Activated CD8-positive, alpha-beta T cell treated with anti-CD3 and anti-CD28 coated beads, Interleukin-2, amount 10 ng/mL, durations not matched to agents 7 days and 5 days (primary cell): Measurements from ENCODE around the gene LCE1D. TPM values are rescaled to one million over a fixed set of nuclear protein-coding genes. Genes with fewer than 3 reads are reported as not detected.

ENCODE experiments used
- ATAC-seq: fragments of 150-1000 bp; cut with Tn5 transposase; one replicate; pipeline ENCODE4 v1.10.0; 2021; ENCODE audit warnings: moderate library complexity
- CTCF ChIA-PET: fragments of 350-600 bp; sonication (Branson Sonifier 250); formaldehyde crosslinking; loops from one replicate; lab custom pipeline; 2021; ENCODE audit warnings: antibody characterized with exemption; lab: Charles Lee
- POLR2A ChIA-PET: fragments of 350-600 bp; sonication (Branson Sonifier 250); formaldehyde crosslinking; loops from one replicate; lab custom pipeline; 2021; ENCODE audit warnings: antibody characterized with exemption; lab: Charles Lee
- DNase-seq: peaks from one replicate; pipeline ENCODE4 v3.0.0-alpha.2; 2020
- H3K27ac Mint-ChIP-seq: one replicate; pipeline ENCODE4 v1.8.0; 2021; ENCODE audit warnings: mild to moderate bottlenecking, mixed read lengths
- H3K27me3 Mint-ChIP-seq: one replicate; pipeline ENCODE4 v1.8.0; 2021; ENCODE audit warnings: low read depth, mixed read lengths
- H3K36me3 Mint-ChIP-seq: one replicate; pipeline ENCODE4 v1.8.0; 2021; ENCODE audit warnings: low read depth, mixed read lengths
- H3K4me1 Mint-ChIP-seq: one replicate; pipeline ENCODE4 v1.8.0; 2021; ENCODE audit warnings: low read depth, mixed read lengths
- H3K4me3 Mint-ChIP-seq: one replicate; pipeline ENCODE4 v1.8.0; 2021; ENCODE audit warnings: mild to moderate bottlenecking, mixed read lengths
- H3K9me3 Mint-ChIP-seq: one replicate; pipeline ENCODE4 v1.8.0; 2022; ENCODE audit warnings: mixed read lengths; ENCODE audit not compliant: insufficient read depth
- total RNA-seq, 2 experiments: library from RNA; stranded (reverse); gene quantifications; one replicate each; pipeline ENCODE4 v1.2.3, GENCODE V29; 2021

LCE1D gene
- total RNA-seq, 2 experiments from 2014 or later, result not detected

DNA sequence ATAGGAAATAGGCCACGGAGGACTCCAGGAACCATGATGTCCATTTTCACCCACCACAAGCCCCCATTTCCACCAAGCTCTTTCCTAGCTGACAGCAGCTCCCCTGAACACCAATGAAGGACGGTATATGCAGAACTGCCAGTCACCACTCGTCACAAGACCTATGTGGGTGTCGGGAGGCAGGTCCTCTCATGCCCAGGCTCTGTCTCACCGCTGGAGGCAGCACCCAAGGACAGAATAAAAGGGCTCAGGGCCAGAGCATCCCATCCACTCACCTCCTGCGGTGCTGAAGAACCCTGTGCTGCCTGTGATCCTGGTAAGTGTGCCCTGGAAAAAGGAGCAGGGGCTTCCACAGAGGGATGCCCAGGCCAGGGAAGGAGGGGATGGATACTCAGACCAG is 21.6 kb upstream of the LCE1D start, which contains the start of gene LCE1F:
Gene LCE1F, plus strand, starts transcription at position 266 of the 400 bp plus-strand sequence. CDS start 1,232 bp downstream, outside the sequence.
- ATAC-seq (no peak), DNase-seq (no peak)
- Mint-ChIP-seq H3K27me3 (peaks cover 2% of the 10 kb centered on the region), H3K9me3 (peaks cover 4% of the 10 kb centered on the region), H3K4me3 (no peak within 1 kb of the TSS), H3K27ac (no peak within 1 kb of the TSS), H3K36me3 (no peaks in the 10 kb centered on the region), H3K4me1 (no peaks in the 10 kb centered on the region)
- ChIA-PET CTCF (no interaction called here), POLR2A (no interaction called here)

GRCh38 chr1:152776361-152776760 is 20.2 kb upstream of the LCE1D start:
- ATAC-seq, result no peak
- POLR2A ChIA-PET, result no interaction called here
- H3K36me3 Mint-ChIP-seq, result no peaks in the 10 kb centered on the region
- H3K4me3 Mint-ChIP-seq, result no peak overlapping the region
- DNase-seq, result no peak
- peaks cover 4% of the 10 kb centered on the region for H3K9me3 Mint-ChIP-seq
- H3K27me3 Mint-ChIP-seq, result peaks cover 2% of the 10 kb centered on the region
- H3K4me1 Mint-ChIP-seq, result no peaks in the 10 kb centered on the region
- CTCF ChIA-PET, result no interaction called here
- no peak overlapping the region for H3K27ac Mint-ChIP-seq

- ChIA-PET CTCF (no interaction called here), POLR2A (no interaction called here)
- Mint-ChIP-seq H3K4me1 (no peaks in the 10 kb centered on the region), H3K4me3 (no peak overlapping the region), H3K27me3 (no peaks in the 10 kb centered on the region), H3K36me3 (no peaks in the 10 kb centered on the region), H3K9me3 (peaks cover 4% of the 10 kb centered on the region), H3K27ac (no peak overlapping the region)
- DNase-seq, result no peak
- no peak for ATAC-seq
Observed at GRCh38 chr1:152777510-152778137, 18.9 kb upstream of the LCE1D start.

DNA sequence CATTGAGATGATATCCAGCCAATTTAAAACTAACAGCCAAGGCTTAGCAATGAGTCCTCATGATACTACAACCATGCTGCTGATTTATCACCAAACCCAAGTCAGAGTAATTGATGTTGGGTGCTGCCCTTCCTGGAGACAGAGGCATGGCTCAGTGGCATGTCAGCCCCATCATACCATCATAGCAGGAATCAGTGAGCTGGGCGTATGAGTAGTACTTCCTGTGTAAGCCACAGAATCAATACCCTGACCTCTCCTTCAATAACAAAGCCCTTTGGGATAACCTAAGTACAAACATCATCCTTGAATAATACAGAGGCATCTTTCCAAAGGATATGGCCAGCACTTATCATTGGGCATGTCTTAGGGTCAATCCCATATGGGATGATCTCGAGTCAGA is 13.4 kb upstream of the LCE1D start:
- no peak overlapping the region for H3K4me3 Mint-ChIP-seq
- no peak for ATAC-seq
- no peak overlapping the region for H3K27ac Mint-ChIP-seq
- H3K36me3 Mint-ChIP-seq, result no peaks in the 10 kb centered on the region
- no peaks in the 10 kb centered on the region for H3K4me1 Mint-ChIP-seq
- ChIA-PET POLR2A (no interaction called here), CTCF (no interaction called here)
- no peaks in the 10 kb centered on the region for H3K9me3 Mint-ChIP-seq
- peaks cover 14% of the 10 kb centered on the region for H3K27me3 Mint-ChIP-seq
- no peak for DNase-seq

DNA sequence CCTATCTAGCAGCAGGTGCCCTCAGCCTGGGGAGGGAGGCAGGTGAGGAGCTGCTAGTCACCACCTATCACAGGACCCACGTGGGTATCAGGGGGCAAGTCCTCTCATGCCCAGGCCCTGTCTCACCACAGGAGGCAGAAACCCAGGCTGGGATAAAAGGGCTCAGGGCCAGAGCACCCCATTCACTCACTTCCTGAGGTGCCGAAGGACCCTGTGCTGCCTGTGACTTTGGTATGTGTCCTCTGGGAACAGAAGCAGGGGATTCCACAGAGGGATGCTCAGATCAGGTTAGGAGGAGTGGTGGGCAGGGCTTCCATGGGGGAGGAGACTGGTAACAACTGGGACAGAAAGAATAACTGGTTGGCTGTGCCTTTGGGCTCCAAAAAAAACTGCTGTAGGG is 10.4 kb upstream of the LCE1D start, which contains the start of gene LCE1E:
Gene LCE1E, plus strand, starts transcription at position 181 of the 400 bp plus-strand sequence. CDS start 1,043 bp downstream, outside the sequence.
- DNase-seq (no peak), ATAC-seq (no peak)
- Mint-ChIP-seq H3K27ac (no peak within 1 kb of the TSS), H3K36me3 (no peaks in the 10 kb centered on the region), H3K4me3 (no peak within 1 kb of the TSS), H3K4me1 (no peaks in the 10 kb centered on the region), H3K27me3 (peaks cover 14% of the 10 kb centered on the region), H3K9me3 (no peaks in the 10 kb centered on the region)
- ChIA-PET CTCF (no interaction called here), POLR2A (no interaction called here)

DNA sequence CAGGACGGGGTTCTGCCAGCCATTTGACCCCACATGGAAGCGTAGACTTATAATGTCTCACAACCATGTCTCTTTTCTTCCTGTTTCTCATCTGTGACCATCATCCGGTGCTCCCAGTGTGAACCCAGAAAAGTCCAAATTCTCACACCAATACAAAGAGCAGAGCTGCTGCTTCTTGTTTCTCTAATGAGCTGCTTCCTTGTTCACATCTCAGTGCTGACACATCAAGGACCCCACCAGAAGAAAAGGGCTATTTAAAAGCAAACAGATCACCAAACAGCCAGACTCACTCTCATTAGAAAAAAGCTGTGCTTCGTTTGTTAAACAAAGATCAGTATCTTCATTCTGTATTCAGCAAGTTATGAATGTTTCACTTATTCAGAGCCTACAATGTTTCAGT is 835 bp upstream of the LCE1D start:
- no peaks in the 10 kb centered on the region for H3K9me3 Mint-ChIP-seq
- H3K36me3 Mint-ChIP-seq, result no peaks in the 10 kb centered on the region
- H3K4me3 Mint-ChIP-seq, result no peak overlapping the region
- peaks cover 2% of the 10 kb centered on the region for H3K27me3 Mint-ChIP-seq
- CTCF ChIA-PET, result no interaction called here
- DNase-seq (no peak), ATAC-seq (no peak)
- H3K4me1 Mint-ChIP-seq, result no peaks in the 10 kb centered on the region
- no peak overlapping the region for H3K27ac Mint-ChIP-seq
- POLR2A ChIA-PET, result no interaction called here

DNA sequence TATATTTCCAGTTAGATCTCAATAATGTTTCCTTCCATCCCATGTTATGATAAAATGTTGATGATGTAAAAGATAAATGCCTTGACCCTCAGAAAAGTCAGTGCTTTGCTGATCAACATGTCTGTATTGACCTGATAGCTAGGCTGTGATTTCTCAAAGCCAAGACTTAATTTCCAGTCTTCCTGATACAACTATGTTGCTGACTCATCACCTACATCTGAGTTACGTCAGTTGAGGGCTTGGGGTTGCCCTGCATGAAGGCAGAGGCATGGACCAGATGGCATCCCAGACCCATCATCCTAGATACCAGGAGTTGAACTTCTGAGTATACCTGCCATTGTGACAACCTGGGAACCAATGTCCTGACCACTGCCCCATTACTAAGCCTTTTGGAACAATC is 4.8 kb downstream of the LCE1D start:
- CTCF ChIA-PET, result no interaction called here
- ATAC-seq (no peak), DNase-seq (no peak)
- Mint-ChIP-seq H3K9me3 (no peaks in the 10 kb centered on the region), H3K36me3 (no peaks in the 10 kb centered on the region), H3K4me3 (no peak overlapping the region), H3K4me1 (no peaks in the 10 kb centered on the region), H3K27me3 (peaks cover 2% of the 10 kb centered on the region), H3K27ac (no peak overlapping the region)
- POLR2A ChIA-PET, result no interaction called here

GRCh38 chr1:152806576-152806975 is 10.1 kb downstream of the LCE1D start, which contains the start of gene LCE1C:
TSS of gene LCE1C (minus strand) at chr1:152806651. CDS start at chr1:152805478, 1,173 bp downstream.
- ChIA-PET POLR2A (no interaction called here), CTCF (no interaction called here)
- no peak within 1 kb of the TSS for H3K4me3 Mint-ChIP-seq
- no peak within 1 kb of the TSS for H3K27ac Mint-ChIP-seq
- ATAC-seq (no peak), DNase-seq (no peak)
- no peaks in the 10 kb centered on the region for H3K9me3 Mint-ChIP-seq
- H3K36me3 Mint-ChIP-seq, result no peaks in the 10 kb centered on the region
- H3K4me1 Mint-ChIP-seq, result no peaks in the 10 kb centered on the region
- H3K27me3 Mint-ChIP-seq, result peaks cover 2% of the 10 kb centered on the region

GRCh38 chr1:152811050-152811449 is 14.5 kb downstream of the LCE1D start:
- no peaks in the 10 kb centered on the region for H3K4me1 Mint-ChIP-seq
- POLR2A ChIA-PET, result no interaction called here
- H3K27me3 Mint-ChIP-seq, result peaks cover 2% of the 10 kb centered on the region
- CTCF ChIA-PET, result no interaction called here
- ATAC-seq, result no peak
- DNase-seq, result no peak
- no peaks in the 10 kb centered on the region for H3K36me3 Mint-ChIP-seq
- no peak overlapping the region for H3K27ac Mint-ChIP-seq
- H3K4me3 Mint-ChIP-seq, result no peak overlapping the region
- no peaks in the 10 kb centered on the region for H3K9me3 Mint-ChIP-seq

DNA sequence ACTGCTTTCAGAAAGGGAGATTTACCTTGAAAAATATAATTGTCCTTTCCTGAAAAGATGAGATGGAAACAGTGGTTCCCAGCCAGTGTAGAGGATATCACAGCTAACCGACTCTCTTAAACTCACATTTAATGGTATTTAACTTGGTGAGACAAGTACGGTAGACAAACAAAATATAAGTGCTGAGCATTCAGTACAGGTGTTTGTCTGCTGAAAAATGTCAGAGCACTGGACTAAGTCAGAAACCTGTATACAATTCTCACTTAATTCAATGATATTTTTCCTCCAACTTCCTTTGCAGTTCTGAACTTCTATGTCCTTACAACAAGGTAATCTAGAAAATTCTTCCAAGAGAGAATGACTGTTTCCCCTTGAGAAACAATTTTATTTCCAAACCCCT is 15.2 kb downstream of the LCE1D start, which contains the start of gene LCE1B:
Gene LCE1B, plus strand, starts transcription at position 301 of the 400 bp plus-strand sequence. CDS start 476 bp downstream, outside the sequence.
- H3K36me3 Mint-ChIP-seq, result no peaks in the 10 kb centered on the region
- no peak within 1 kb of the TSS for H3K27ac Mint-ChIP-seq
- peaks cover 2% of the 10 kb centered on the region for H3K27me3 Mint-ChIP-seq
- H3K4me3 Mint-ChIP-seq, result no peak within 1 kb of the TSS
- H3K9me3 Mint-ChIP-seq, result no peaks in the 10 kb centered on the region
- CTCF ChIA-PET, result no interaction called here
- ATAC-seq, result no peak
- DNase-seq, result no peak
- POLR2A ChIA-PET, result no interaction called here
- H3K4me1 Mint-ChIP-seq, result no peaks in the 10 kb centered on the region

GRCh38 chr1:152817309-152817708 is 20.8 kb downstream of the LCE1D start:
- Mint-ChIP-seq H3K4me1 (no peaks in the 10 kb centered on the region), H3K36me3 (no peaks in the 10 kb centered on the region), H3K27me3 (no peaks in the 10 kb centered on the region), H3K9me3 (no peaks in the 10 kb centered on the region), H3K27ac (no peak overlapping the region), H3K4me3 (no peak overlapping the region)
- POLR2A ChIA-PET, result no interaction called here
- ATAC-seq, result no peak
- CTCF ChIA-PET, result no interaction called here
- no peak for DNase-seq

DNA sequence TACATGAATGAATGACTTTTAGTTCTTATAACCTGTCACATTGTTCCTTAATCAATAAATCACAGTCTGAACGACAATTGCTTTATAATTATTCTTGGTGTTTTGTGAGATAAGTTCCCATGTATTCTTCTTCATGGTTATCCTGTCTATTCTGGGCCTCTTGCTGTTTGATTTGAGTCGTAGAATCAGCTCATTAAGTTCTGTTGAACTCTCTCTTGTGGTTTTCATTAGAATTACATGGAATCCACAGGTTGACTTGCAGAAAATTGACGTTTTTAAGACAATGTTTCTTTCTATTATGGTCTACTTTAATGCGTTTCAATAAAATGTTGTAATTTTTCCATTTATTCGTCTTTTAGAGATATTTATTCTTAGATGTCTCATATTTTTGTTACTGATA is 26.8 kb downstream of the LCE1D start:
- Mint-ChIP-seq H3K4me3 (no peak overlapping the region), H3K4me1 (no peaks in the 10 kb centered on the region), H3K9me3 (no peaks in the 10 kb centered on the region), H3K27me3 (peaks cover 8% of the 10 kb centered on the region), H3K27ac (no peak overlapping the region), H3K36me3 (no peaks in the 10 kb centered on the region)
- ChIA-PET POLR2A (no interaction called here), CTCF (no interaction called here)
- no peak for DNase-seq
- no peak for ATAC-seq
